RCC 7860 (cell line): Measurements from ENCODE around the gene DAP3.
"Not testable (repeated sequence)": the region's sequence is repeated elsewhere in the genome, so short reads cannot be mapped to it uniquely, and the experiment has no call there.

Experiments used
- DNase-seq: peaks from one replicate; pipeline ENCODE4 v3.0.0-alpha.2; 2015; ENCODE audit warnings: low spot score
- FAIRE-seq: peaks from 2 replicates; lab custom pipeline; 2012; peaks lifted over from hg19 to GRCh38; lab: Jason Lieb, UNC

The DAP3 gene

DNA sequence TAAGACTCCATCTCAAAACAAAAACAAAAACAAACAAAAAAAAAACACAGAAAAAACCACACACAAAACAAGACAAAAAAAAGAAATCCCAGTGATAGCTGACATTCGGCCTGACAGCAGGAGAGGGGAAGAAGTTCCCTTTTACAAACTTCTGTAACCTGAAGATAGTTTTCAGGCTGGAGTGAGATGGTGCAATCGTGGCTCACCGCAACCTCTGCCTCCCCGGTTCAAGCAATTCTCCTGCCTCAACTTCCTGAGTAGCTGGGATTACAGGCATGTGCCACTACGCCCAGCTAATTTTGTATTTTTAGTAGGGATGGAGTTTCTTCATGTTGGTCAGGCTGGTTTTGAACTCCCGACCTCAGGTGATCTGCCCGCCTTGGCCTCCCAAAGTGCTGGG, 75.1 kb downstream of the DAP3 start:
- not testable (repeated sequence) for DNase-seq, FAIRE-seq

DNA sequence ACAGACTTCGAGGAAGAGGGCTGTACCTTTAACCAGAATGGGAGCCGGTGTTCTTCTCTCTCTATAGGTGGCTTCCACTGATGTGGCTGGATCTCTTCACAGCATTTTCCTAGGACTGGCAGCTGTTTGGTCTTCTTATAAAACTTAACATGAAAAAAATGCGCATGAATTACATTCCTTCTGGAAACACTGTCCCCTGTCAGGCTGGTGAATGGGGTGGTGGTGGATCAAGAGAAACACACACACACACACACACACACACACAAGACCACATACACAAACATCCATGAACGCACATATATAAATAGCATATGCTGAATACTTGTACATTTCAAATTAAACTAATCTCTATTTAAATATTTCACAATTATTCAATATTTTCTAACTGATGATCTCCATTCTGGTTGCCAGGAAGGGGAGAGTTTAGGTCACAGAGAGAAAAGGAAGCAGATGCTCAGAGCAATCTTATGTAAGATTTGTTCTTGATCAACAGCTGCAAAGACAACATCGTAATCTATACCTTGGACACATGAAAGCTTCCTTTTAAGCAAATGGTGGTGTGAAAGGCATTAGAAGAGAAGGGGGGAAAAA, 78.6 kb downstream of the DAP3 start:
- not testable (repeated sequence) for DNase-seq, FAIRE-seq

DNA sequence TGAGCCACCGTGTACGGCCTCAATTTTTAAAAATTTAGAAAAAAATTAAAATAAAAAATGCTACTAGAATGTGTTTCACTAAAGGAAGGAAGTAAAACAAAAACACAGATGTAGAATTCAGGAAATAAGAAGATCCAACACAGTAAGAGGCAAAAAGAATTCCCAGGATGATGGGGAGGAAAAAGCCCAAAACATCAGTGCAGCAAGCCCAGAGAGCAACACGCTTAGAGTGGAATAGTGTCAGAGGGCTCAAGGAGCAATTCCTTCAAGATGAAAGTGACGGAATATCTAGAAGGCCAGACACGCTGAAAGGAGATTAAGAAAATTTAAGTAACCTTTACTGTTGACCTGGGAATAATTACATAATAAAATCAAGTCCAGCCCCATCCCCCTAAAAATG, 80.4 kb downstream of the DAP3 start:
- FAIRE-seq (no peak), DNase-seq (no peak)

GRCh38 chr1:155773221-155773620, 84.3 kb downstream of the DAP3 start:
- no peak for DNase-seq
- no peak for FAIRE-seq

DNA sequence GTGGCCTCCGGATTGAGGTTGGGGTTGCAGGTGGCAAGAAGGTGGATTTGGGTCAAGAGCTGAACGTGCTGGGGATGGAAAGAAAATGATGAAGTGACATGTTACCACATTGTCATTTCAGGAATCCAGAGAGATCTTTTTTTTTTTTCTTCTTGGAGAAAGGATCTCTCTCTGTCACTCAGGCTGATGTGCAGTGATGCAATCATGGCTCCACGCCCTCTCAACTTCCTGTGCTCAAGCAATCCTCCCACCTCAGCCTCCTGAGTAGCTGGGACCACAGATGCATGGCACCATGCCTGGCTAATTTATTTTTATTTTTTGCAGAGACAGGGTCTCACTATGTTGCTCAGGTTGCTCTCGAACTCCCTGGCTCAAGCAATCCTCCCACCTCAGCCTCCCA, 87.5 kb downstream of the DAP3 start:
- DNase-seq = peak; percentile 6
- no peak for FAIRE-seq

GRCh38 chr1:155777582-155777981, 88.7 kb downstream of the DAP3 start:
- FAIRE-seq = no peak
- no peak for DNase-seq
